Superior temporal gyrus (tissue), 1 donor: Measurements from ENCODE around the gene TP73.

ENCODE experiments used
- DNase-seq: peaks from one replicate; pipeline ENCODE4 v3.0.0-alpha.2; 2016; ENCODE audit errors: extremely low spot score

TP73 gene

DNA sequence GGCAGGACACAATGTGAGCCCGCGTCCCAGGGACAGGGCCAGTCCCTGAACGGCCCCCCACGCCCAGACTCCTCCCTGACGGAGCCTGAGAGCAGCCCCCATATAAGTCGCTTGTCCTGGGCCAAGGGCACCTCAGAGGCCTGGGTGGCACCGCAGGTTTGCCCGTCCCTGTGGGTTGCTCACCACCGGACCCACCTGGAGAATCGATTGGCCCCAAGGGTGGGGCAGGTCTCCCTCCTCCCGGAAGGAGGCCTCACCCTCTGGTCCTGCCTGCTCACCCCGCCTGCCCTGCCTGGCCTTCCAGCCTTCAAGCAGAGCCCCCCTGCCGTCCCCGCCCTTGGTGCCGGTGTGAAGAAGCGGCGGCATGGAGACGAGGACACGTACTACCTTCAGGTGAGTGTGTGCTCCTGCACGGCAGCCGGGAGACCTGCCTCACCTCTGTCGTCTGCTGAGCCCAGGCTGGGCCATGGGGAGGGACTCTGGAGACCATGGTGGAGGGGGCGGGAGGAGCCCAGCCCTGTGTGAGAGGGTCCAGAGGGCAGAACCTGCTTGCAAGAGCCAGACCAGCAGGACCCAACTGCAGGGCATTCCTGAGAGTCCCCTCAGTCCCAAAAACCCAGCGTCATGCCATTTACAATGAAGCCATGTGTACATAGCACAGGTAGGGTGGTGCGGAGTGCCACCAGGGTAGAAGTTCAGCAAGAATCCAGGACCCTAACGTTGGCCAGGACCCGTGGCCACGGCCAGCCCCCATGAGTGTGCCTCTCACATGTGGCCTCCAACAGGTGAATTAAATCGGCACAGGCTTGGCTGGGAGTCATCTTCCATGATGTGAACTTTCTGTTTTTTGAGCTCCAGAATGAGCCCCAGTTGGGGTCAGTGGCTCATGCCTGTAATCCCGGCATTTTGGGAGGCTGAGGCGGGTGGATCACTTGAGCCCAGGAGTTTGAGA, 75.8 kb downstream of the TP73 start:
- DNase-seq = no peak

DNA sequence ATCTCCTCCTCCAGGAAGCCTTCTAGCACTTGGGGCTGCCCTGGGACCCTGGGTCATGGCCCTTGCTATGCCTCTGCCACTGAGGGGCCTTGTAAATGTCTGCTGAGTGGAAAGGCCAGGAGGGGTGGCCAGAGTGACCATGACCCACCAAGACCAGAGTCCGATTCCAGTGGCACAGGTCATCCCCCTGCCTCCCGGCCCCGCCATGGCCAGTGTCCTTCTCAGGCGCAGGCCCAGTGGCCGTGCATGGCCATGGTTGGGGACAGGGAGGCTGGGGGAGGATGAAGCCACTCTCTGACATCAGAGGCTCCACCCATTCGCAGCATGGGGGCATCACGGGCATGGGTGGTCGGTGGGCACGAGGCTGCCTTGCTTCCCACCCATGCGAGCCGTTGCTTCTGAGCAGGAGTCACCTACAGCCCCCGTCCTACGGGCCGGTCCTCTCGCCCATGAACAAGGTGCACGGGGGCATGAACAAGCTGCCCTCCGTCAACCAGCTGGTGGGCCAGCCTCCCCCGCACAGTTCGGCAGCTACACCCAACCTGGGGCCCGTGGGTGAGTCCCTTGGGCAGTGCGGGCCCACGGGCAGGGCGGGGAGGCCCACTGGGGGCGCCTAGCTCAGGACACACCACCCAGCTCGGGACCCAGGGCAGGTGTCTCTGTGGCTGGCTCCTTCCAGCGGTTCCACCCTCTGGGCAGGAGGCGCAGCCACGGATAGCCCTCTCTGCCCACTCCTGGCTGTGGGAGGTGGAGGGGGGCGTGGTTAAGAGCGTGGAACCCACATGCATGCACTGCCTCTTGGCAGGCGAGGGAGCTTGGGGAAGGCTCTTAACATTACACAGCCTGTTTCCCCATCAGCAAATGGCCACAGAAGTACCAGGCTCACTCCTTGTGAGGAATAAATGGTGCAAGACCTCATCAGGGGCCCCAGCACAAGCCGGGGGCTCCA, 77.6 kb downstream of the TP73 start:
- DNase-seq = no peak

DNA sequence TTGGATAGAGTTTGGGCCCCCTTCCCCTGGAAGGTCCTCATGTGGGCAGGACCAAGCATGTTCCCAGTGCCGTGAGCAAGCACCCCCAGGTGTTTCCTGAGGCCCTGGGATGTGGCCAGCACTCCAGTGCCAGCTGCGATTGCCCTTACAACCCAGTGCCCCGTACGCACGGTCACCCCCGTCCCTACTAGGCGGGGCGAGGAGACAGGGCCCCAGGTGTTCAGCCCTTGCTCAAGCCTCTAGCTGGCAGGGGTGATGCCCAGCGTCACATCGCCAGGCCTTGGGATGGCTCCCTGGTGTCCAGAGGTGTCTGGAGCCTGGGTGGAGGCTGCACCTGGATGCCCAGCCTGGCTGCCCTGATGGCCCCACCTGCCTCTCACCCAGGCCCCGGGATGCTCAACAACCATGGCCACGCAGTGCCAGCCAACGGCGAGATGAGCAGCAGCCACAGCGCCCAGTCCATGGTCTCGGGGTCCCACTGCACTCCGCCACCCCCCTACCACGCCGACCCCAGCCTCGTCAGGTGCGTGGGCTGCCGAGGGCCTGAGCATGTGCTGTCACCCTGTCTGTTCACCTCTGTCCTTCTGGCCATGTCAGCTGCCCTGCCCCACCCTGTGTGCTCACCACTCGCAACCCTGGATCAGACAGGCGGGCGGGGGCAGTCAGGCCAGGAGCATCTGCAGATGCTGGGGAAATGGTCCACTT, 78.4 kb downstream of the TP73 start:
- no peak for DNase-seq

GRCh38 chr1:3731583-3732433, 79.5 kb downstream of the TP73 start:
- no peak for DNase-seq

DNA sequence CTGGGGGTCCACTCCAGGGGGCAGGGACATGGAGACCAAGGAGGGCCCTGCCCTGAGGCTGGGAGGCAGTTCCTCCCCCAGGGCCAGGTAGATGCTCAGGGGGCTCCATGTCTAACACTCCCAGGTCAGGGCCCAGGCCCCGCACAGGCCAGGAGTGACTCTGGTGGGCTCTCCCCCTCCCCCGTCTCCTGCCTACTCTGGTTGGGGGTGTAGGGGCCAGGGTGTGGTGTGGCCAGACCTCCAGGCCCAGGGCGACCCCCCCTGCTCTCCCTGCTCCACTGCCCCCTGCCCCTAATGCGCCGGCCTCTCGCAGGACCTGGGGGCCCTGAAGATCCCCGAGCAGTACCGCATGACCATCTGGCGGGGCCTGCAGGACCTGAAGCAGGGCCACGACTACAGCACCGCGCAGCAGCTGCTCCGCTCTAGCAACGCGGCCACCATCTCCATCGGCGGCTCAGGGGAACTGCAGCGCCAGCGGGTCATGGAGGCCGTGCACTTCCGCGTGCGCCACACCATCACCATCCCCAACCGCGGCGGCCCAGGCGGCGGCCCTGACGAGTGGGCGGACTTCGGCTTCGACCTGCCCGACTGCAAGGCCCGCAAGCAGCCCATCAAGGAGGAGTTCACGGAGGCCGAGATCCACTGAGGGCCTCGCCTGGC, 80.2 kb downstream of the TP73 start:
- DNase-seq = no peak

DNA sequence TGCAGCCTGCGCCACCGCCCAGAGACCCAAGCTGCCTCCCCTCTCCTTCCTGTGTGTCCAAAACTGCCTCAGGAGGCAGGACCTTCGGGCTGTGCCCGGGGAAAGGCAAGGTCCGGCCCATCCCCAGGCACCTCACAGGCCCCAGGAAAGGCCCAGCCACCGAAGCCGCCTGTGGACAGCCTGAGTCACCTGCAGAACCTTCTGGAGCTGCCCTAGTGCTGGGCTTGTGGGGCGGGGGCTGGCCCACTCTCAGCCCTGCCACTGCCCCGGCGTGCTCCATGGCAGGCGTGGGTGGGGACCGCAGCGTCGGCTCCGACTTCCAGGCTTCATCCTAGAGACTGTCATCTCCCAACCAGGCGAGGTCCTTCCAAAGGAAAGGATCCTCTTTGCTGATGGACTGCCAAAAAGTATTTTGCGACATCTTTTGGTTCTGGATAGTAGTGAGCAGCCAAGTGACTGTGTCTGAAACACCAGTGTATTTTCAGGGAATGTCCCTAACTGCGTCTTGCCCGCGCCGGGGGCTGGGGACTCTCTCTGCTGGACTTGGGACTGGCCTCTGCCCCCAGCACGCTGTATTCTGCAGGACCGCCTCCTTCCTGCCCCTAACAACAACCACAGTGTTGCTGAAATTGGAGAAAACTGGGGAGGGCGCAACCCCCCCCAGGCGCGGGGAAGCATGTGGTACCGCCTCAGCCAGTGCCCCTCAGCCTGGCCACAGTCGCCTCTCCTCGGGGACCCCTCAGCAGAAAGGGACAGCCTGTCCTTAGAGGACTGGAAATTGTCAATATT, 81.0 kb downstream of the TP73 start:
- no peak for DNase-seq

GRCh38 chr1:3733883-3734589, 81.7 kb downstream of the TP73 start:
- DNase-seq = no peak

- DNase-seq = no peak
These were observed 82.3 kb downstream of the TP73 start for GRCh38 chr1:3734602-3735001.

DNA sequence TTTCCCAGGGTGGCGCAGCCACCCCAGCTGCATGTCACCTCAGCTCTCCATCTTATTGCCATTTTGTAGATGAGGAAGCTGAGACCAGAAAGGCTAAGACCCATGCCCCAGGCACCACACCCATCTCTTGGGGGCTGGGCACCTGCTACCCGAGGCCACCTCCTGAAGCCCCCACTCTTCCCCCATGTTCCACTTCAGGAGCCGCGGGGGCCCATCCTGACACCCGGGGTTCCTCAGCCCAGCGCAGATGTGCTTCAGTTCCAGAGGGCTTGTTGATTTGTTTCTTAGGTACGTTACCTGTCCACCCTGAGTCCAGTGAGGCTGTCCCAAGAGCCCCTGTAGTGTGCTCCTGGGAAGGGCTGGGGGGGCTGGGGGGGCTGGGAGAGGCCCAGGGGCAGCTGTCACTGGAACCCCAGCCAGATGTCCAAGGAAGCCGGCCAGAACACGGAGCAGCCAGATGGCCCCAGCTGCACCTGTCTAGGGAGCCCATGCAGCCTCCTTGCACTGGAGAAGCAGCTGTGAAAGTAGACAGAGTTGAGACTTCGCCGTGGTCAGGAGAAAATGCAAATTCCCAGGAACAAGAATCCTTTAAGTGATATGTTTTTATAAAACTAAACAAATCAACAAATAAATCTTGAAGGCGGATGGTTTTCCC, 82.8 kb downstream of the TP73 start:
- no peak for DNase-seq

DNA sequence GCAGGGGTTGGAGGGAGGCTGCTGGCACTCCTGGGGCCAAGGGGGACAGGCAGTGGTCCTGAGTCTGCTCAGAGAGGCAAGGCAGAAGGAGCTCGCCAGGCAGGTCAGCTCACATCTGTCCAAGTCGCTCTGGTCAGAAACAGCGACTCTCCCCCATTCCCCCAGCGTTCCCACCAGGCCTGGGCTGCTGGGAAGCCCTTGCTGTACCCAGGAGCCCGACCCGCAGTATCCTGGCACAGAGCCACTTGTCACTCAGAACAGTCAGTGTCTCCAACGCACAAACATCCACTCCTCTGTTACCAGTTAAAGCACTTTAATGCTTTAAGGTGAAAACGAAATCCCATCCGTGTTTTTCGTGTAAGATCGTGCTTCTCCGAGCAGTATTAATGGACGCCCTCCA, 83.4 kb downstream of the TP73 start:
- no peak for DNase-seq

DNA sequence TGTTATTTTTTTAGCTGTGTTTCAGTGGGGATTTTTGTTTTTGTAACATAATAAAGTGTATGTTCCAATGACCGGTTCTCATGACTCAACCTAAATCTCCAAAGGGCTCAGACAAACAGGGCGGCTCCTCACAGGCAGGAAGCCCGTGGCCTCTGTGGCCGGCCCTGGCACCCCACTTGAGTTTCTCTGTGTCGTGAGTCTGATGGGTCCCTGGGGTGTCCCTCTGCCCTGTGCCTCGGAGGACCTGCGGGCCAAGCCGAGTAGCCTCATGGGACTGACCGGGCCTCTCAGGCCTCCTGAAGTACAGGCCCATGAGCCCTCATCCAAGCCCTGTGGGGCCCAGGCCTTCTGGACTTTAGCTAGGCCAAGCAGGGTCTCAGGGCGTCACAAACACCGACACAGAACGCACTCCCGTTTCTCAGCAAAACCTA, 83.8 kb downstream of the TP73 start:
- no peak for DNase-seq

GRCh38 chr1:3736708-3737107, 84.4 kb downstream of the TP73 start:
- DNase-seq = no peak

- no peak for DNase-seq
These were observed 86.6 kb downstream of the TP73 start for GRCh38 chr1:3738943-3739342.

DNA sequence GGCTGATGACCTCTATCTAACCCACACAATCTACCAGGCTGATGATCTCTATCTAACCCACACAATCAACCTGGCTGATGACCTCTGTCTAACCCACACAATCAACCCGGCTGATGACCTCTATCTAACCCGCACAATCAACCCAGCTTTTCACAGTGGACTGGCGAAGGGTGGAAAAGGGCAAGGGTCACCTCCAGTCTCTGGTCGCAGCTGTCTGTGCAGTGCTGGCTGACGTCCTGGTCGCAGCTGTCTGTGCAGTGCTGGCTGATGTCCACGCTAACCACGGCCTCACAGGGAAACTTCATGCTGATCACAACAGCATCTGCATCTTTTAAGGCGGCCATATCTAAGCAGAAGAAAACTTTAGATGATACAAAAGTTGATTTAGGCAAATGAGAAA, 87.7 kb downstream of the TP73 start:
- peak; percentile 34 for DNase-seq

GRCh38 chr1:3740752-3741151, 88.4 kb downstream of the TP73 start:
- DNase-seq = no peak

GRCh38 chr1:3741566-3742438, 89.5 kb downstream of the TP73 start:
- no peak for DNase-seq
